Endothelial cell (in vitro differentiated cells): ENCODE data around the gene RNF215. TPM values are rescaled to one million over a fixed set of nuclear protein-coding genes. Genes with fewer than 3 reads are reported as not detected.
A peak's percentile ranks its signal among the peaks of the same experiment; 100 is the strongest.

Experiments used
- DNase-seq: peaks from one replicate; pipeline ENCODE4 v3.0.0; 2021; ENCODE audit warnings: low spot score
- H3K27ac Mint-ChIP-seq: one replicate; pipeline ENCODE4 v1.8.0; 2021; ENCODE audit warnings: mixed read lengths, inconsistent platforms; ENCODE audit not compliant: unreplicated experiment
- H3K27me3 Mint-ChIP-seq: one replicate; pipeline ENCODE4 v1.8.0; 2021; ENCODE audit warnings: mild to moderate bottlenecking, moderate library complexity, mixed read lengths, inconsistent platforms; ENCODE audit not compliant: unreplicated experiment
- H3K36me3 Mint-ChIP-seq: one replicate; pipeline ENCODE4 v1.8.0; 2021; ENCODE audit warnings: mild to moderate bottlenecking, low read depth, mixed read lengths, inconsistent platforms; ENCODE audit not compliant: unreplicated experiment
- H3K4me1 Mint-ChIP-seq: one replicate; pipeline ENCODE4 v1.8.0; 2021; ENCODE audit warnings: mild to moderate bottlenecking, mixed read lengths, inconsistent platforms; ENCODE audit not compliant: unreplicated experiment
- H3K4me3 Mint-ChIP-seq: one replicate; pipeline ENCODE4 v1.8.0; 2021; ENCODE audit warnings: mild to moderate bottlenecking, mixed read lengths, inconsistent platforms; ENCODE audit not compliant: unreplicated experiment
- H3K9me3 Mint-ChIP-seq: one replicate; pipeline ENCODE4 v1.8.0; 2021; ENCODE audit warnings: mixed read lengths, inconsistent platforms; ENCODE audit not compliant: unreplicated experiment
- CTCF ChIP-seq: fragments of 200-600 bp; sonication (generic); IDR thresholded peaks from one replicate; pipeline ENCODE4 v1.5.0; 2021; ENCODE audit warnings: antibody characterized with exemption; ENCODE audit not compliant: unreplicated experiment
- total RNA-seq: library from RNA; stranded (reverse); fragmentation: NEBNext Ultra II Directional; extraction: Animal tissue kit (Norgen Biotek cat#: 25700); gene quantifications from one replicate; pipeline ENCODE4 v1.2.1, GENCODE V29; 2021; ENCODE audit not compliant: unreplicated experiment

The RNF215 gene
- total RNA-seq, 1 donor from 2014 or later: 39.1 TPM

GRCh38 chr22:30393885-30394284 lies 6.7 kb upstream of the RNF215 start:
- H3K36me3 Mint-ChIP-seq: no peaks in the 10 kb centered on the region
- H3K27ac Mint-ChIP-seq: no peak overlapping the region
- peaks cover 16% of the 10 kb centered on the region for H3K4me1 Mint-ChIP-seq
- peaks cover 10% of the 10 kb centered on the region for H3K27me3 Mint-ChIP-seq
- no peak for DNase-seq
- H3K4me3 Mint-ChIP-seq: peak overlapping the region; percentile 31
- H3K9me3 Mint-ChIP-seq: no peaks in the 10 kb centered on the region
- no peak for TF ChIP-seq CTCF

- H3K27me3 Mint-ChIP-seq: peaks cover 10% of the 10 kb centered on the region
- no peak for TF ChIP-seq CTCF
- no peak overlapping the region for H3K27ac Mint-ChIP-seq
- no peaks in the 10 kb centered on the region for H3K36me3 Mint-ChIP-seq
- no peak for DNase-seq
- H3K4me3 Mint-ChIP-seq: no peak overlapping the region
- no peaks in the 10 kb centered on the region for H3K9me3 Mint-ChIP-seq
- H3K4me1 Mint-ChIP-seq: peaks cover 13% of the 10 kb centered on the region
These were observed 6.1 kb upstream of the RNF215 start for GRCh38 chr22:30393322-30393680.

- no peaks in the 10 kb centered on the region for H3K36me3 Mint-ChIP-seq
These were observed 5.6 kb upstream of the RNF215 start for GRCh38 chr22:30392661-30393321.

GRCh38 chr22:30390974-30391691 lies 3.9 kb upstream of the RNF215 start:
- DNase-seq: peak; percentile 51
- no peaks in the 10 kb centered on the region for H3K9me3 Mint-ChIP-seq
- H3K27ac Mint-ChIP-seq: no peak overlapping the region
- H3K27me3 Mint-ChIP-seq: peaks cover 8% of the 10 kb centered on the region
- peak; percentile 64 for TF ChIP-seq CTCF
- H3K4me1 Mint-ChIP-seq: peaks cover 11% of the 10 kb centered on the region
- no peaks in the 10 kb centered on the region for H3K36me3 Mint-ChIP-seq
- no peak overlapping the region for H3K4me3 Mint-ChIP-seq

More at GRCh38 chr22:30392661-30393321, 5.6 kb upstream of the RNF215 start:
- Mint-ChIP-seq H3K27ac (no peak overlapping the region), H3K9me3 (no peaks in the 10 kb centered on the region), H3K4me3 (no peak overlapping the region), H3K4me1 (peaks cover 11% of the 10 kb centered on the region), H3K27me3 (peaks cover 12% of the 10 kb centered on the region)
- no peak for DNase-seq
- no peak for TF ChIP-seq CTCF

- peaks cover 7% of the 10 kb centered on the region for H3K4me1 Mint-ChIP-seq
- H3K36me3 Mint-ChIP-seq: peaks cover 4% of the 10 kb centered on the region
- TF ChIP-seq CTCF: no peak
- H3K4me3 Mint-ChIP-seq: peak overlapping the region; percentile 91
- no peak for DNase-seq
- peaks cover 7% of the 10 kb centered on the region for H3K27me3 Mint-ChIP-seq
- no peaks in the 10 kb centered on the region for H3K9me3 Mint-ChIP-seq
- no peak overlapping the region for H3K27ac Mint-ChIP-seq
These were observed 627 bp downstream of the RNF215 start for GRCh38 chr22:30386608-30386959.
